GM21717 (cell line): ENCODE results near the gene DSC2.
A peak's percentile ranks its signal among the peaks of the same experiment; 100 is the strongest.

Experiments
- ATAC-seq: cut with Tn5 transposase; IDR thresholded peaks from one replicate; pipeline ENCODE4 v1.9.1; 2021; ENCODE audit warnings: mild to moderate bottlenecking, moderate library complexity; ENCODE audit not compliant: unreplicated experiment

The DSC2 gene

DNA sequence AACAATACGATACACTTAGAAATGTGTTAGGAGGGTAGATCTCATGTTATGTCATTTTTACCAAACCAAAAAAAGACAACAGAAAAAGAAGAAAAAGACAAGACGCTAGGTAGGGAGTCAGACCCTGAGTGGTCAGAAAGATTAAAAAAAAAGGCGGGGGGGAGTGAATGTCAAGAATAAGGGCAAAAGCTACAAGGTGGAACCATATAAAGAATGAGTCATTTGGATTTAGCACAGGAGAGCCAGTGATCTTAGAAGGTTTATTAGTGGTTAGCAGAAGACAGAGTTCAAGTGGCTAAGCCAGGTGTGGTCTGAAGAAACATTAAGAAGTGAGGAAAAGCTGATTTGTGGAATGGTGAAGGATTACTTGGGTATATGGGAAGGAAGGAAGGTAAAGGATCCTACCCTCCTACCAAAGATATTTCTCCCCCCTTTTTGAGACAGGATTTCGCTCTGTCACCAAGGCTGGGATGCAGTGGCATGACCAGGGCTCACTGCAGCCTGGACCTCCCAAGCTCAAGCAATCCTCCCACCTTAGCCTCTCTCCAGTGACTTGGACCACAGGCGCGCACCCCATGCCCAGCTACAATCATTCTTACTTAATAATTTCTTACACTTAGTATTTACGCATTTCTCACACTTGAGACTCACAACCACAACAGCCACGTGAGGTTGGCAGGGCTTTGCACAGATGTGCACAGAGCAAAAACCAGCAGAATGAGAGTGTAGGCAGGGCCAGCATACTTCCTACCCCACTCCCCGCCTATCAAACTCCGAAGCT lies 2.6 kb downstream of the DSC2 start:
- no peak for ATAC-seq

GRCh38 chr18:31098878-31099277 lies 3.3 kb downstream of the DSC2 start:
- ATAC-seq: no peak

DNA sequence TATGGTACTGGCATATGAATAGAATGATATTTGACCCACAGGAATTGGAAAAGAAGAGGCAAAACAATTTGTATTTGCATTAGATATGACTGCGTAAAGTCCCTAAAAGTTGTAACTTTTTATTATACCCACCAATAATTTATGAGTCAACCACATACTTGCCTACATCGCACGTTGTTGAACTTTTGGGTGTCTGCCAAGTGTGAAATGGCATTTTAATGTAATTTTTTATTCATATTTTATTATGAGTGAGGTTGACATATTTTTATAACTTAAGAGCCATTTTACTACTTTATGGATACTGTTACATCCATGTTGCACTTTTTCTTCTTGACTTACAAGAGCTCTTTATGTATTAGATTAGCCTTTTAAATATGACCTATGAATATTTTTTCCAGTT lies 4.6 kb downstream of the DSC2 start:
- no peak for ATAC-seq

GRCh38 chr18:31093880-31094279 lies 8.3 kb downstream of the DSC2 start:
- no peak for ATAC-seq

- ATAC-seq: no peak
These were observed 8.9 kb downstream of the DSC2 start for GRCh38 chr18:31093294-31093693.

DNA sequence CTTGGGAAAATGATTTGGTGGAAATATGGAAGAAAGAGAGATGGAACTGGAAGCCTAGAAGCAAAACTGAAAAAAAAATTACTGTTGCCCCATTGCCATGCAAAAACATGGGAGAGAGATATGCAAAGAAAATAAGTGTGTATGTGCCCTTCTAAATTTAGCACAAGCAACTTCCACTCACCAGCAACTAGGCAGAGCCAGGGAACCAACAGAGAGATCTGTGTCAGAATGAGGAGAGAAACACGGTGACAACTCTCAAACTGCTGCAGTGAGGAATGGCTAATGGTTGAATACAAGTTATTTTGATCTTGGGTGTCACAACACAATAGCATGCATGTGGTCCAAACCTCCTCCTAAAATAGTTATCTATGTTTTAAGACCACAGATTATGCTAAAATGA lies 10.9 kb downstream of the DSC2 start:
- ATAC-seq: no peak

DNA sequence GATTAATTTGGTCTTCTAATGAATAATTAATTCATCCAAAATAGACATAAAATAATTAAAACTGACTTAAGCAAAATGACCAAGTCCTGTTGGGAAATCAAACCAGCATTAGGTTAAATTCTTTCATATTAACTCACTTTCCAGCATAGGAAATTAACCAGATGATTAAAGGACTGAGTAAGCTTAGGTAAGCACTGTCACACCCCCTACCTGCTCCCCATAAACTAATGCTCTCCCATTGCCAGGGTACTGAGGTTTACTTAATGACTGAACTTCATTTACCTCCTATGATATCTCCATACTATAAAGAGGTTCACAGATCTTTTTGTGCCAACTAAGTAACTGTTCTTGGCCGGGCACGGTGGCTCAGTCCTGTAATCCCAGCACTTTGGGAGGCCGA lies 13.7 kb downstream of the DSC2 start:
- ATAC-seq: no peak

- ATAC-seq: no peak
These were observed 22.2 kb downstream of the DSC2 start for GRCh38 chr18:31079973-31080372.

DNA sequence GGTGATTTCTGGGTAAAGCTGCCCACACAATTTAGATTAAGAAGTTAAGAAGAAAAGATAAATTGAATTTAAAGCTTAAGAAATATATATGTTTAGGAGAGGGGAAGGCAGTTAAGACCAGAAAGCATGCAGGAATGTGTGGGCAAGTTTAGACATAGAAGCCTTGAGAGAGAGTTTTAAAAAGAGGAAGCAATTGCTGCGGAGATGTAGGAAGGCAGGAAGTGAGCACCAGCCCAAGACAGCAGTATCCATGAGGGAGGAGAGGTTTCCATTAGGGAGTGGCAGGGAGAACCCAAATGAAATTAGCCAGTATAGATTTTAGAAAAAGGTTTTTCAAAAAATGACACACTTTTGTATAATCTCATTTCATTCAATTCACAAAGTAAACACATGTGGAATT lies 24.3 kb downstream of the DSC2 start:
- ATAC-seq: no peak

- ATAC-seq: no peak
These were observed 30.0 kb downstream of the DSC2 start for GRCh38 chr18:31072175-31072574.

DNA sequence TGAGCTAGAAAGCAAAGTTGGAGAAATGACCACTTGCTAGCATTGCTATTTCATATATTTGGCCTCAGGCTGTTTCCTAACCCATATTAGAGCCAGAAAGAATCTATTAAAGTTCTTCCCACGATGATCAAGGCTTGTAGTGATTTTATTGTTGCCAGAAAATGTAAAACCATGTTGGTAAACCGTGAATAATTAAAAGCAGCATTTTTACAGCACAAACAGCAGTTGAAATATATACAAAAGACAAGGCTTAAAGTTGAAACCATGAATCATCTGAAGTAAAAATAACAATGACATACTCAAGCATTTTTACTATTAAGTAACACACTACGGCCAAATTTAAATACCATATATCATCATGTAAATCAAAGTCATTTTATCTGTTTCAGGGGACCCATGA lies 32.0 kb downstream of the DSC2 start:
- no peak for ATAC-seq

DNA sequence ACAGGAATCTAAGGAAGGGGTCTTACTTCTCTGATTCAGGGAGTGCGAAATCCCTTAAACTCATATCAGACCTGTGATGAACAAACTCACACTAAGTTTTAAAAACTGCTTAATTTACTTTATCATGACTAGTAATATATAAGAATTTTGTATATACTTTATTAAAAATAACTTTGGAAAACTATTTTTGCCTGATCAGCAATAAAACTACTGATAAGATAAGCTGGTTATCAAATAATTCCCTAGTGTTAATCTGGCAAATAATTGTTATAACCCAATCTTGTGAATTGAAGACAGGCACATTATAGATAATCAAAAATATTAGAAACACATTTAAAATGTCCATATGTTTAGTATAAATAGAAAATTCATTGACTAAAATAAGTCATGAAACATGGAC lies 36.0 kb downstream of the DSC2 start:
- ATAC-seq: no peak

GRCh38 chr18:31065036-31065773 lies 37.0 kb downstream of the DSC2 start:
- no peak for ATAC-seq

DNA sequence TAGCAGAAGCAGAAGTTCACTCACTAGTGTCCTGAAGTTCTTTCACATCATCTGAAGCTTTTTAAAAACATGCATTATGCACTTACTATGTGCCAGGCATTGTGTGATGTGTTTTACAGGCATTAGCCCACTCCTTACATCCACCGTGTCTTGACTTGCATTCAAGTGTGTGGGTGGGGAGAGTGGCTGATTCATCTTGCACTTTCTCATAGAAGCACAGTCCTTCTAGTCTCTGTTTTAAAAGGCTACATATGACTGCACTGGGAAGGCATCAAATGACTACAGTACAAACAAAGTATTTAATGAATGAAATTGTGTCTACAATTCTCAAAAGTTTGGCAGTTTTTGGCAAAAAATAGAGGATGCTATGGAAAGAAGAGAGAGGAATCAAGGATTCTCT lies 38.1 kb downstream of the DSC2 start:
- peak; percentile 80 for ATAC-seq

DNA sequence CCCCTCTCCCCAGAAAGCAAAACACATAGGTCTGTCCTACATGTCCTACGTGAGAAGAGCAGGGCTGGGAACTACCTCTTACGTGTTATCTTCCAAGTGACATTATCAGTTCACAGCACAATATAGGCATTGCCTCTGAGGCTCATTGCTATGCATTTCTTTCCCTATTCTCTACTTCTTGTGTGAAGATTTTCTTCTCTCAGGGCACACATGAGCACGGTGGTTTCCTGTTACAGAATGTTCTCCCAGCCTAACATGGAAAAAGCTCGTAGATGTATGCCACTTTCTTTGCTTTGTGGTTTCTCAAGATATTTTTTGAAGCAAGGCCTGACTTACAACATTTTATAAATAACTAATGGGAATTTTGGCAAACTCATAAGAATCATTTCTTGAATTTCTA lies 40.3 kb downstream of the DSC2 start:
- no peak for ATAC-seq

GRCh38 chr18:31058897-31059296 lies 43.3 kb downstream of the DSC2 start:
- no peak for ATAC-seq

DNA sequence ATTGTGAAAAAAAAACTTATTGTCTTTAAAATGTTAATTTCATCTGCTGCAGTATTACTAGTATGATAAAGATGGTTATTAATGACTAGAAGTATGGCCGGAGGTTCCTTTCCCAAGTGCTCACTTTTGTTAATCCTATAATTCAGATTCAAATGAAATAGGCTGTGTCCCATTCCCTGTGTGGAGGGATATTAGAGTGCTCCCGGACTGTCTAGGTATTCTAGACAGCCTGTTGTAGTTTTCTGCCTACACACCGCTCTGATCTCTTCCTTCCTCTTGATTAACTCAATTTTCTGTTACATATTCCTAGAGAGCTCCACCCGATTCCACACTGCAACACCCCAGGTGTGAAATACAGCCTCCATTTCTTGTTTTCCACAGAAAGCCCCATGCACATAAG lies 44.3 kb downstream of the DSC2 start:
- no peak for ATAC-seq

DNA sequence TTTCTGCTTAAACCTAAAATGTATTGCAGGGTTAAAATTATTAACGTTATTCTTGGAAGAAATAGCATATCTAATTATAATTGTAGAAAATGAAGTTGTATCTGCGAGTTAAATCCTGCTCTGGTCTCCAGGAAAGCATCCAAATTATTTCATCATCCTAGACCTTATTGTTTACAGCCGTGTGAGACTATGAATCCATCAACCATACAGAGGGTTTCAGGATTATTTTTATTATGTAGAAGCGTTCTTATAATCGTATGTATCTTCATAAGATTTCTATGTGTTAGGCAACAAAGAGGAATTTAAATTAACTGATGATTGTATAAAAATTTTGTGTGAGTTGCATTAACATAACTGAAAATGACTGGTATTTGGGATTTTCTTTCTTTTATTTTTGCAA lies 45.2 kb downstream of the DSC2 start:
- no peak for ATAC-seq

DNA sequence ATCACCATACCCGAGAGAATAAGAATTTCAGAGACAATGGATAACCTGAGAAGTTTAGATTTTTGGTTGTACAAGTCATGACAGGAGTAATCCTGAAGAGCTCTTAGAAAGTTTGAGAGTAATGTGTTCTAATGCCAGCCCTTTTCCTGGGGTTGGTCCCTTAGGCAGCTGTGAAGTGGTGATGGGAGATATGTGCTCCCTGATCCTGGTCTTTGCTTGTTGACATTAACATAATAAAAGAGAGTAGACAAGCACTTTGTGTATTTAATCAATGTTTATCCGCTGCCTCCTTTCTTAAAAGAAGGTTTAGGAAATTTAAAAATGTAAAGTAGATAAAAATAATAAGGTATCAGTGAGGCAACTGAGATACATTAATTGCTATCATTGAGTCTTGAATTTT lies 45.9 kb downstream of the DSC2 start:
- no peak for ATAC-seq

GRCh38 chr18:31050635-31051034 lies 51.6 kb downstream of the DSC2 start:
- no peak for ATAC-seq

DNA sequence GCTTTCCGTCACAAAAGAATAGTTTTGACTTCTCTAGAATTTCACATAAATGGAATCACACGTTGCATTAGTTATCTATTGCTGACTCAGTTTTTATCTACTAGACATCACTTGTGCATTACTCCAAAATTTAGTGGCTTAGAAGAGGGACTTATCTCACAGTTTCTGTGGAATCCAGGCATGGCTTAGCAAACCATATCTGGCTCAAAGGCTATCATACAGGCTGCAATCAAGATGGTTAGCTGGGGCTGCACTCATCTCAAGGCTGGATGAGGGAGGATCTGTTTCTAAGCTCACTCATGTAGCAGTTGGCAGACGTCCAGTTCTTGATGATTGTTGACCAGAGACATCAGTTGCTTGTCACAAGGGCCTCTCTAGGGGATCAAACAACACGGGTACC lies 53.0 kb downstream of the DSC2 start:
- ATAC-seq: no peak

DNA sequence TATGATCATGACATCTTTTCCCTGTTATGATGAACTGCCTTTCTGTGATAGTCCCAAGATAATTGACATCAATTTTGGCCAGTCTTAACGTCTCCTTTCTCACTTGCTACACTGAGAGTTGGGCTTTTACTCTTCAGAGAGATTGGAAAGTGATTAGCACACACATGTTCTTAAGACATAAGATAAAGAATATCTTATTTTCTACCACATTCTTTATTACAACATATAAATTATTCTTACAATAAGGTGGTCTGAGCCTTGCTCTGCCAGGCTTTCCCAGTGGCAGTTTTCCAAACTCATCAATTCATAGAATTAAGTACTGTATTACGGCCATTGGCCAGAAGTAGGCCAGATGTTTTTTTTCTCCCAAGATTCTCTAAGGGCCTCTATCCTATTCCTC lies 54.0 kb downstream of the DSC2 start:
- ATAC-seq: no peak

- ATAC-seq: no peak
These were observed 55.3 kb downstream of the DSC2 start for GRCh38 chr18:31046916-31047315.
